Upper lobe of left lung (tissue), 4 donors: Measurements from ENCODE around the gene EPHA8.

Experiments used
- POLR2A ChIP-seq, 4 donors: fragments of 450-650 bp; IDR thresholded peaks; one replicate each; pipeline ENCODE4 v1.5.1; 2016 to 2017; ENCODE audit warnings: antibody characterized with exemption in 4 of 4, mild to moderate bottlenecking in 2 of 4
- TF ChIP-seq, protein P1 (sequence below), 6 experiments: fragments of 450-650 bp in 4 of 6; fragments of 200-600 bp in 2 of 6; sonication (generic) in 2 of 6; IDR thresholded peaks; one replicate each; pipeline ENCODE4 v1.5.1; 2016 to 2019; ENCODE audit warnings: antibody characterized with exemption in 6 of 6

DNA sequence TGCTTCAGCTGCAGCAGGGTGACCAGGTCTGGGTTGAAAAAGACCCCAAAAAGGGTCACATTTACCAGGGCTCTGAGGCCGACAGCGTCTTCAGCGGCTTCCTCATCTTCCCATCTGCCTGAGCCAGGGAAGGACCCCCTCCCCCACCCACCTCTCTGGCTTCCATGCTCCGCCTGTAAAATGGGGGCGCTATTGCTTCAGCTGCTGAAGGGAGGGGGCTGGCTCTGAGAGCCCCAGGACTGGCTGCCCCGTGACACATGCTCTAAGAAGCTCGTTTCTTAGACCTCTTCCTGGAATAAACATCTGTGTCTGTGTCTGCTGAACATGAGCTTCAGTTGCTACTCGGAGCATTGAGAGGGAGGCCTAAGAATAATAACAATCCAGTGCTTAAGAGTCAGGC is 76.0 kb downstream of the EPHA8 start:
- no peak for TF ChIP-seq POLR2A (IDR thresholded peaks at IDR 0.05)
- TF ChIP-seq, protein P1, sequence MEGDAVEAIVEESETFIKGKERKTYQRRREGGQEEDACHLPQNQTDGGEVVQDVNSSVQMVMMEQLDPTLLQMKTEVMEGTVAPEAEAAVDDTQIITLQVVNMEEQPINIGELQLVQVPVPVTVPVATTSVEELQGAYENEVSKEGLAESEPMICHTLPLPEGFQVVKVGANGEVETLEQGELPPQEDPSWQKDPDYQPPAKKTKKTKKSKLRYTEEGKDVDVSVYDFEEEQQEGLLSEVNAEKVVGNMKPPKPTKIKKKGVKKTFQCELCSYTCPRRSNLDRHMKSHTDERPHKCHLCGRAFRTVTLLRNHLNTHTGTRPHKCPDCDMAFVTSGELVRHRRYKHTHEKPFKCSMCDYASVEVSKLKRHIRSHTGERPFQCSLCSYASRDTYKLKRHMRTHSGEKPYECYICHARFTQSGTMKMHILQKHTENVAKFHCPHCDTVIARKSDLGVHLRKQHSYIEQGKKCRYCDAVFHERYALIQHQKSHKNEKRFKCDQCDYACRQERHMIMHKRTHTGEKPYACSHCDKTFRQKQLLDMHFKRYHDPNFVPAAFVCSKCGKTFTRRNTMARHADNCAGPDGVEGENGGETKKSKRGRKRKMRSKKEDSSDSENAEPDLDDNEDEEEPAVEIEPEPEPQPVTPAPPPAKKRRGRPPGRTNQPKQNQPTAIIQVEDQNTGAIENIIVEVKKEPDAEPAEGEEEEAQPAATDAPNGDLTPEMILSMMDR (IDR thresholded peaks at IDR 0.05), result no peak
